GM12878 (cell line): ENCODE measurements around the gene FUT8. TPM values are rescaled to one million over a fixed set of nuclear protein-coding genes. Genes with fewer than 3 reads are reported as not detected.

ENCODE experiments used
- ATAC-seq: fragments of 200-7000 bp; cut with Tn5 transposase; 3 replicates; pipeline ENCODE4 v1.9.1; 2020; ENCODE audit warnings: mild to moderate bottlenecking, moderate library complexity
- BruUV-seq: library from RNA; stranded (reverse); fragments of 400-500 nt; replicated peaks from 2 replicates; lab custom pipeline; 2021; lab: Mats Ljungman, UMichigan
- CTCF ChIA-PET: fragments of 300-600 bp; sonication (Branson Sonifier 250); formaldehyde crosslinking; extraction: SDS; loops from one replicate; lab custom pipeline; 2021; ENCODE audit warnings: inconsistent platforms; lab: Yijun Ruan, JAX
- POLR2A ChIA-PET: fragments of 350-600 bp; formaldehyde crosslinking; extraction: SDS; loops from one replicate; lab custom pipeline; 2021; ENCODE audit warnings: inconsistent platforms; lab: Charles Lee
- RAD21 ChIA-PET: fragments of 300-600 bp; sonication (Branson Sonifier 250); formaldehyde crosslinking; loops from one replicate; lab custom pipeline; 2023; ENCODE audit warnings: antibody characterized with exemption; ENCODE audit not compliant: unreplicated experiment; lab: Charles Lee
- SMC1A ChIA-PET: fragments of 300-600 bp; sonication (Branson Sonifier 250); formaldehyde crosslinking; loops from one replicate; lab custom pipeline; 2023; ENCODE audit not compliant: unreplicated experiment, uncharacterized antibody; lab: Charles Lee
- DNase-seq: peaks from one replicate; pipeline ENCODE4 v3.0.0-alpha.2; 2011; ENCODE audit warnings: low read depth, low spot score
- FAIRE-seq: peaks from 3 replicates; lab custom pipeline; 2011; peaks lifted over from hg19 to GRCh38; lab: Jason Lieb, UNC
- H2AFZ ChIP-seq: 2 replicates; pipeline ENCODE4 v1.6.0; 2011; ENCODE audit warnings: low read depth, low read length, control low read depth; ENCODE audit not compliant: control insufficient read depth
- H3K27ac ChIP-seq: 2 replicates; pipeline ENCODE4 v1.5.1; 2011; ENCODE audit warnings: control low read depth; ENCODE audit not compliant: control insufficient read depth, insufficient read depth
- H3K27me3 ChIP-seq, 2 experiments: replicated peaks in 1 of 2; 2 replicates each; pipeline versions ENCODE4 v1.6.0 to v1.6.1; 2011; ENCODE audit warnings: low read length in 1 of 2; ENCODE audit not compliant: control insufficient read depth in 2 of 2, insufficient read depth in 2 of 2
- H3K36me3 ChIP-seq, 2 experiments: 2 replicates each; pipeline ENCODE4 v1.5.1; 2011; ENCODE audit warnings: low read length in 1 of 2; ENCODE audit not compliant: control insufficient read depth in 2 of 2, insufficient read depth in 2 of 2
- H3K4me1 ChIP-seq: 2 replicates; pipeline ENCODE4 v1.6.1; 2011; ENCODE audit warnings: mild to moderate bottlenecking, low read length, moderate library complexity, mixed read lengths; ENCODE audit not compliant: control insufficient read depth, insufficient read depth
- H3K4me2 ChIP-seq: 2 replicates; pipeline ENCODE4 v1.6.0; 2011; ENCODE audit warnings: control low read depth; ENCODE audit not compliant: control insufficient read depth, insufficient read depth
- H3K4me3 ChIP-seq: fragments of 200-600 bp; sonication (generic); 2 replicates; pipeline ENCODE4 v1.5.1; 2016
- H3K79me2 ChIP-seq: 2 replicates; pipeline ENCODE4 v1.6.0; 2011; ENCODE audit warnings: low read length; ENCODE audit not compliant: control insufficient read depth, insufficient read depth
- H3K9ac ChIP-seq: 2 replicates; pipeline ENCODE4 v1.8.0; 2011; ENCODE audit warnings: low read length, control low read depth, mixed read lengths; ENCODE audit not compliant: control insufficient read depth, insufficient read depth
- H3K9me3 ChIP-seq: replicated peaks from 3 replicates; pipeline ENCODE4 v1.5.1; 2011; ENCODE audit warnings: mild to moderate bottlenecking, low read length; ENCODE audit not compliant: control insufficient read depth, insufficient read depth
- H4K20me1 ChIP-seq: 2 replicates; pipeline ENCODE4 v1.6.0; 2011; ENCODE audit not compliant: control insufficient read depth, insufficient read depth
- IRF4 ChIP-seq: IDR thresholded peaks from 2 replicates; pipeline ENCODE4 v1.6.1; 2011; ENCODE audit warnings: low read depth, low read length
- JUNB ChIP-seq: IDR thresholded peaks from 2 replicates; pipeline ENCODE4 v1.6.1; 2016; ENCODE audit warnings: antibody characterized with exemption, mild to moderate bottlenecking
- MYB ChIP-seq: fragments of 150-350 bp; IDR thresholded peaks from 2 replicates; pipeline ENCODE4 v1.6.1; 2014; ENCODE audit warnings: mild to moderate bottlenecking, low read depth, low read length, borderline replicate concordance
- NR2C1 ChIP-seq: fragments of 450-650 bp; IDR thresholded peaks from 2 replicates; pipeline ENCODE4 v1.6.1; 2017; ENCODE audit warnings: antibody characterized with exemption, mild to moderate bottlenecking, moderate library complexity
- STAT3 ChIP-seq: IDR thresholded peaks from 2 replicates; pipeline ENCODE4 v1.6.1; 2011; ENCODE audit warnings: low read depth, low read length, improper control_type of control experiment
- TCF3 ChIP-seq: IDR thresholded peaks from 2 replicates; pipeline ENCODE4 v1.6.1; 2012; ENCODE audit warnings: low read depth, mild to moderate bottlenecking, low read length, borderline replicate concordance; ENCODE audit not compliant: insufficient read depth
- ZNF274 ChIP-seq: IDR thresholded peaks from one replicate; pipeline ENCODE4 v1.8.0; 2011; ENCODE audit not compliant: insufficient read length, insufficient read depth
- whole genome bisulfite sequencing: methylation state at CpG from one replicate; pipeline ENCODE4 v1.1.6; 2016; ENCODE audit warnings: low lambda C conversion rate; ENCODE audit not compliant: insufficient replicate concordance, insufficient coverage; ENCODE audit errors: missing lambda C conversion rate; 5-methylcytosine and 5-hydroxymethylcytosine counted together
- in situ Hi-C: fragments of 300-500 bp; cut with MboI; formaldehyde crosslinking; loops from 9 replicates; pipeline ENCODE4 v1.14.3; 2018; ENCODE audit warnings: mixed read lengths
- intact Hi-C: fragments of 100-400 bp; cut with micrococcal nuclease; formaldehyde crosslinking; loops from one replicate; pipeline ENCODE4 v1.14.2; 2022; ENCODE audit not compliant: unreplicated experiment
- polyA plus RNA-seq, 11 experiments: library from polyadenylated mRNA; depleted of rRNA in 4 of 11; unstranded in 6 of 11; stranded (reverse) in 5 of 11; fragments of >200 nt; fragmentation: Nextera tagmentation in 4 of 11; fragmentation: Illumina TruSeq in 1 of 11; extraction: Ambion mirVana in 4 of 11; extraction: Trizol in 1 of 11; gene quantifications; 1 replicate in 1 of 11; 2 replicates in 10 of 11; pipeline versions ENCODE4 v1.2.1 to v1.2.3, GENCODE V29; 2011 to 2016; ENCODE audit warnings: inconsistent platforms in 2 of 11, missing spikeins in 2 of 11, low read depth in 1 of 11
- total RNA-seq, 4 experiments: library from RNA; depleted of rRNA in 3 of 4; stranded (reverse); fragments of >200 nt in 3 of 4; fragmentation: Illumina TruSeq in 1 of 4; extraction: Trizol in 1 of 4; gene quantifications; 2 replicates each; pipeline versions ENCODE4 v1.2.1 to v1.2.3, GENCODE V29; 2013 to 2021
- TF ChIP-seq, protein P1 (sequence below): fragments of 450-650 bp; IDR thresholded peaks from 2 replicates; pipeline ENCODE4 v1.6.1; 2017; ENCODE audit warnings: mild to moderate bottlenecking
- TF ChIP-seq, protein P2 (sequence below): IDR thresholded peaks from 2 replicates; pipeline ENCODE4 v1.6.1; 2011; ENCODE audit warnings: low read depth, low read length, improper control_type of control experiment, borderline replicate concordance
- TF ChIP-seq, protein P3 (sequence below): fragments of 450-650 bp; IDR thresholded peaks from 2 replicates; pipeline ENCODE4 v1.6.1; 2016; ENCODE audit warnings: mild to moderate bottlenecking
- TF ChIP-seq, protein P4 (sequence below): fragments of 150-350 bp; IDR thresholded peaks from 2 replicates; pipeline ENCODE4 v1.6.1; 2016; ENCODE audit warnings: low read depth, low read length
- TF ChIP-seq, protein P5 (sequence below): IDR thresholded peaks from 2 replicates; pipeline ENCODE4 v1.6.1; 2011; ENCODE audit warnings: mild to moderate bottlenecking, low read depth, low read length, moderate library complexity; ENCODE audit not compliant: insufficient replicate concordance

The FUT8 gene
- total and polyA plus RNA-seq, 10 of the 15 experiments (the other 5 are each of a cell fraction or from before 2014, with no cell fraction given), result 21.3 to 106 (median 66.3) TPM

DNA sequence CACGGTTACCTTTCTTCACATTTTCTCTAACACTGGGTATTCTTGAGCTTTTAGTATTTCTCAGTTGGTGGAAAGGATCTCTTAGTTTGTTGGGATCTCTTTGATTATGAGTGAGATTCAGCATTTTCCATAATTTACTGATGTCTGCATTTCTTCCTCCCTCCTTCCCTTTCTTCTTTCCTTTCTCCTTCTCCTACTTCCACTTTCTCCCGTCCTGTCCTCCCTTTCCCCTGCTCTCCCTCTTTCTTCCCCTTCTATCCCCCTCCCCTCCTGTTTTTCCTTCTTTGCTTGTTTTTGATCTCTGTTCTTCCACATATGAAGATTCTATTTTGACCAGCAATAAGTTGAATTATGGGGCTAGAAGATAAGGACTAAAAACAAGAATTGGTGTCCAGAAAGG, 66.9 kb downstream of the FUT8 start (continued):
- TF ChIP-seq, protein P1, sequence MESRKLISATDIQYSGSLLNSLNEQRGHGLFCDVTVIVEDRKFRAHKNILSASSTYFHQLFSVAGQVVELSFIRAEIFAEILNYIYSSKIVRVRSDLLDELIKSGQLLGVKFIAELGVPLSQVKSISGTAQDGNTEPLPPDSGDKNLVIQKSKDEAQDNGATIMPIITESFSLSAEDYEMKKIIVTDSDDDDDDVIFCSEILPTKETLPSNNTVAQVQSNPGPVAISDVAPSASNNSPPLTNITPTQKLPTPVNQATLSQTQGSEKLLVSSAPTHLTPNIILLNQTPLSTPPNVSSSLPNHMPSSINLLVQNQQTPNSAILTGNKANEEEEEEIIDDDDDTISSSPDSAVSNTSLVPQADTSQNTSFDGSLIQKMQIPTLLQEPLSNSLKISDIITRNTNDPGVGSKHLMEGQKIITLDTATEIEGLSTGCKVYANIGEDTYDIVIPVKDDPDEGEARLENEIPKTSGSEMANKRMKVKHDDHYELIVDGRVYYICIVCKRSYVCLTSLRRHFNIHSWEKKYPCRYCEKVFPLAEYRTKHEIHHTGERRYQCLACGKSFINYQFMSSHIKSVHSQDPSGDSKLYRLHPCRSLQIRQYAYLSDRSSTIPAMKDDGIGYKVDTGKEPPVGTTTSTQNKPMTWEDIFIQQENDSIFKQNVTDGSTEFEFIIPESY, result no peak
- TF ChIP-seq, protein P2, sequence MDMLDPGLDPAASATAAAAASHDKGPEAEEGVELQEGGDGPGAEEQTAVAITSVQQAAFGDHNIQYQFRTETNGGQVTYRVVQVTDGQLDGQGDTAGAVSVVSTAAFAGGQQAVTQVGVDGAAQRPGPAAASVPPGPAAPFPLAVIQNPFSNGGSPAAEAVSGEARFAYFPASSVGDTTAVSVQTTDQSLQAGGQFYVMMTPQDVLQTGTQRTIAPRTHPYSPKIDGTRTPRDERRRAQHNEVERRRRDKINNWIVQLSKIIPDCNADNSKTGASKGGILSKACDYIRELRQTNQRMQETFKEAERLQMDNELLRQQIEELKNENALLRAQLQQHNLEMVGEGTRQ, result no peak
- TF ChIP-seq MYB, result no peak
- TF ChIP-seq NR2C1, result no peak

DNA sequence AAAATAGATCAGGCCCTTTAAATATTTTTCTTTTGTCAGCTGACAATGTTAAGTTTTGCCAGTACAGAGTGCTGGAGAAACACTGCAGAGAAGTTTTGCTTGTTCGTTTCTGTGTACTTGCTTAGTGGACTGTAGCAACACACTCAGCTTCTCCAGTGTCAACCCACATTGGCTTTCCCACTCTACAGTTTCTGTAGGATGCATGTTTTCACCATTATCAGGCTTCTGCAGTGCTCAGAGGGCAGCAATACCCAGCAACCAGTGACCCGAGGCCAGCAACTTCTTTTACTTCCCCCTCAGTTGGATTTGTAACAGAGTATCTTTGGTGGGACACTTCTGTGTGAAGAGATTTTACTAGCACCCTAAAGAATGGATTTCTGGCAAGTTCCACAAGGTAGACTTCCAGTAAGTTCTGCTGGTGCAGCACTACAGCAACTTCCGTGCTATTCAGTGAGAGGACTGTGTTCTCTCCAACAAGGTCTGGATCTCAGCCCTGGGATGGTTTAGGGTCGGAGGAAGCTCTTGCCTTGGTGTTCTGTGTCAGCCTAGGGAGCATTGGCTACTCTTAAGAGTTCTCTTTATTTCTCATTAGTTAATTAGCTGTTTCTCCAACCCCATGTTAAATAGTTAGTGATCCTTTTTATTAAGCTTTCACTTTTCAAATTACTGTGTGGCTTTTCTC, 70.4 kb downstream of the FUT8 start:
- in situ Hi-C loops, result no loop called here
- SMC1A ChIA-PET, result interaction anchor here (0.7 to 2.4 kb wide), 7 partner anchors 9 to 68 kb away, joined by 3 to 10 read pairs (median 3); no protein-coding TSS in a partner anchor
- Histone ChIP-seq H3K9me3 (peaks cover 3% of the 10 kb centered on the region; the same call in 1 of the 3 replicates), H3K4me3 (no peak overlapping the region), H3K4me1 (peaks cover 13% of the 10 kb centered on the region), H3K4me2 (peak overlapping the region; percentile 59), H3K27ac (peak overlapping the region; percentile 30), H3K27me3 (no peaks in the 10 kb centered on the region), H3K36me3 (no peaks in the 10 kb centered on the region), H3K79me2 (peaks cover 85% of the 10 kb centered on the region), H2AFZ (no peak overlapping the region), H3K9ac (peak overlapping the region; percentile 24; the same call in 1 of the 2 replicates), H4K20me1 (no peaks in the 10 kb centered on the region)
- DNase-seq (no peak), ATAC-seq (peak; percentile 53), FAIRE-seq (no peak)
- RAD21 ChIA-PET, result interaction anchor here (1.1 to 2.7 kb wide), 4 partner anchors 17 to 194 kb away, joined by 3 to 10 read pairs (median 3); no protein-coding TSS in a partner anchor
- TF ChIP-seq, protein P3, sequence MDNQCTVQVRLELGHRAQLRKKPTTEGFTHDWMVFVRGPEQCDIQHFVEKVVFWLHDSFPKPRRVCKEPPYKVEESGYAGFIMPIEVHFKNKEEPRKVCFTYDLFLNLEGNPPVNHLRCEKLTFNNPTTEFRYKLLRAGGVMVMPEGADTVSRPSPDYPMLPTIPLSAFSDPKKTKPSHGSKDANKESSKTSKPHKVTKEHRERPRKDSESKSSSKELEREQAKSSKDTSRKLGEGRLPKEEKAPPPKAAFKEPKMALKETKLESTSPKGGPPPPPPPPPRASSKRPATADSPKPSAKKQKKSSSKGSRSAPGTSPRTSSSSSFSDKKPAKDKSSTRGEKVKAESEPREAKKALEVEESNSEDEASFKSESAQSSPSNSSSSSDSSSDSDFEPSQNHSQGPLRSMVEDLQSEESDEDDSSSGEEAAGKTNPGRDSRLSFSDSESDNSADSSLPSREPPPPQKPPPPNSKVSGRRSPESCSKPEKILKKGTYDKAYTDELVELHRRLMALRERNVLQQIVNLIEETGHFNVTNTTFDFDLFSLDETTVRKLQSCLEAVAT, result no peak
- TF ChIP-seq ZNF274 (no peak), JUNB (0 out of 2 replicates have a peak, but pooled peaks have one; percentile 10), STAT3 (no peak), TCF3 (no peak), IRF4 (no peak)
- TF ChIP-seq, protein P4, sequence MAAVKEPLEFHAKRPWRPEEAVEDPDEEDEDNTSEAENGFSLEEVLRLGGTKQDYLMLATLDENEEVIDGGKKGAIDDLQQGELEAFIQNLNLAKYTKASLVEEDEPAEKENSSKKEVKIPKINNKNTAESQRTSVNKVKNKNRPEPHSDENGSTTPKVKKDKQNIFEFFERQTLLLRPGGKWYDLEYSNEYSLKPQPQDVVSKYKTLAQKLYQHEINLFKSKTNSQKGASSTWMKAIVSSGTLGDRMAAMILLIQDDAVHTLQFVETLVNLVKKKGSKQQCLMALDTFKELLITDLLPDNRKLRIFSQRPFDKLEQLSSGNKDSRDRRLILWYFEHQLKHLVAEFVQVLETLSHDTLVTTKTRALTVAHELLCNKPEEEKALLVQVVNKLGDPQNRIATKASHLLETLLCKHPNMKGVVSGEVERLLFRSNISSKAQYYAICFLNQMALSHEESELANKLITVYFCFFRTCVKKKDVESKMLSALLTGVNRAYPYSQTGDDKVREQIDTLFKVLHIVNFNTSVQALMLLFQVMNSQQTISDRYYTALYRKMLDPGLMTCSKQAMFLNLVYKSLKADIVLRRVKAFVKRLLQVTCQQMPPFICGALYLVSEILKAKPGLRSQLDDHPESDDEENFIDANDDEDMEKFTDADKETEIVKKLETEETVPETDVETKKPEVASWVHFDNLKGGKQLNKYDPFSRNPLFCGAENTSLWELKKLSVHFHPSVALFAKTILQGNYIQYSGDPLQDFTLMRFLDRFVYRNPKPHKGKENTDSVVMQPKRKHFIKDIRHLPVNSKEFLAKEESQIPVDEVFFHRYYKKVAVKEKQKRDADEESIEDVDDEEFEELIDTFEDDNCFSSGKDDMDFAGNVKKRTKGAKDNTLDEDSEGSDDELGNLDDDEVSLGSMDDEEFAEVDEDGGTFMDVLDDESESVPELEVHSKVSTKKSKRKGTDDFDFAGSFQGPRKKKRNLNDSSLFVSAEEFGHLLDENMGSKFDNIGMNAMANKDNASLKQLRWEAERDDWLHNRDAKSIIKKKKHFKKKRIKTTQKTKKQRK, result no peak
- TF ChIP-seq, protein P5, sequence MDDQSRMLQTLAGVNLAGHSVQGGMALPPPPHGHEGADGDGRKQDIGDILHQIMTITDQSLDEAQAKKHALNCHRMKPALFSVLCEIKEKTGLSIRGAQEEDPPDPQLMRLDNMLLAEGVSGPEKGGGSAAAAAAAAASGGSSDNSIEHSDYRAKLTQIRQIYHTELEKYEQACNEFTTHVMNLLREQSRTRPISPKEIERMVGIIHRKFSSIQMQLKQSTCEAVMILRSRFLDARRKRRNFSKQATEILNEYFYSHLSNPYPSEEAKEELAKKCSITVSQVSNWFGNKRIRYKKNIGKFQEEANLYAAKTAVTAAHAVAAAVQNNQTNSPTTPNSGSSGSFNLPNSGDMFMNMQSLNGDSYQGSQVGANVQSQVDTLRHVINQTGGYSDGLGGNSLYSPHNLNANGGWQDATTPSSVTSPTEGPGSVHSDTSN, result no peak
- CTCF ChIA-PET, result interaction anchor here (0.6 to 1.8 kb wide), 7 partner anchors 8 to 470 kb away, joined by 3 to 6 read pairs (median 3); no protein-coding TSS in a partner anchor
- no TSS peak for BruUV-seq
- 16% methylated on average over 4 of the region's 4 CpGs for WGBS
- POLR2A ChIA-PET, result interaction anchor here (0.8 kb wide), 1 partner anchor 11 kb away, joined by 3 read pairs; no protein-coding TSS in a partner anchor
- intact Hi-C loops, result no loop called here
